WI38 (cell line): ENCODE measurements around the gene CD248.

ENCODE experiments used
- H3K4me3 ChIP-seq: 2 replicates; pipeline ENCODE4 v1.5.1; 2011; ENCODE audit warnings: low read depth, mild to moderate bottlenecking, control low read depth, low read length
- TF ChIP-seq, protein P1 (sequence below): IDR thresholded peaks from 2 replicates; pipeline ENCODE4 v1.5.1; 2012; ENCODE audit warnings: low read depth, mild to moderate bottlenecking, control low read depth, low read length

The CD248 gene

DNA sequence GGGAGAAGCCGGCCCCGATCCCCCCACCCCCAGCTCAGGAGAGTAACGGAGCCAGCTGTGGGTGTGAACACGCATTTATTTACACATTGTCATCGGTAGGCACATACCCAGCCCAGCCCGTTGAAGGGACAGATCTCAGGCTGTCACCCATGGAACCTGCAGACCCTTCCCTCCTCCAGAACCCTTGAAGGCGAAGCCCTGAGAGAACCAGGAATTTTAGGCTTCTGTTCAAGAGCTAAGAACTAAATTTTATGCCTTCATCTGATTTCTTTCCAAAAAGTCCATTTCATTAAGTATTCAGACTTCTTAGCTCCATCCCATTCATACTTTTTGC is 28.4 kb upstream of the CD248 start:
- peak overlapping the region; percentile 97 for H3K4me3 ChIP-seq
- TF ChIP-seq, protein P1, sequence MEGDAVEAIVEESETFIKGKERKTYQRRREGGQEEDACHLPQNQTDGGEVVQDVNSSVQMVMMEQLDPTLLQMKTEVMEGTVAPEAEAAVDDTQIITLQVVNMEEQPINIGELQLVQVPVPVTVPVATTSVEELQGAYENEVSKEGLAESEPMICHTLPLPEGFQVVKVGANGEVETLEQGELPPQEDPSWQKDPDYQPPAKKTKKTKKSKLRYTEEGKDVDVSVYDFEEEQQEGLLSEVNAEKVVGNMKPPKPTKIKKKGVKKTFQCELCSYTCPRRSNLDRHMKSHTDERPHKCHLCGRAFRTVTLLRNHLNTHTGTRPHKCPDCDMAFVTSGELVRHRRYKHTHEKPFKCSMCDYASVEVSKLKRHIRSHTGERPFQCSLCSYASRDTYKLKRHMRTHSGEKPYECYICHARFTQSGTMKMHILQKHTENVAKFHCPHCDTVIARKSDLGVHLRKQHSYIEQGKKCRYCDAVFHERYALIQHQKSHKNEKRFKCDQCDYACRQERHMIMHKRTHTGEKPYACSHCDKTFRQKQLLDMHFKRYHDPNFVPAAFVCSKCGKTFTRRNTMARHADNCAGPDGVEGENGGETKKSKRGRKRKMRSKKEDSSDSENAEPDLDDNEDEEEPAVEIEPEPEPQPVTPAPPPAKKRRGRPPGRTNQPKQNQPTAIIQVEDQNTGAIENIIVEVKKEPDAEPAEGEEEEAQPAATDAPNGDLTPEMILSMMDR: no peak

DNA sequence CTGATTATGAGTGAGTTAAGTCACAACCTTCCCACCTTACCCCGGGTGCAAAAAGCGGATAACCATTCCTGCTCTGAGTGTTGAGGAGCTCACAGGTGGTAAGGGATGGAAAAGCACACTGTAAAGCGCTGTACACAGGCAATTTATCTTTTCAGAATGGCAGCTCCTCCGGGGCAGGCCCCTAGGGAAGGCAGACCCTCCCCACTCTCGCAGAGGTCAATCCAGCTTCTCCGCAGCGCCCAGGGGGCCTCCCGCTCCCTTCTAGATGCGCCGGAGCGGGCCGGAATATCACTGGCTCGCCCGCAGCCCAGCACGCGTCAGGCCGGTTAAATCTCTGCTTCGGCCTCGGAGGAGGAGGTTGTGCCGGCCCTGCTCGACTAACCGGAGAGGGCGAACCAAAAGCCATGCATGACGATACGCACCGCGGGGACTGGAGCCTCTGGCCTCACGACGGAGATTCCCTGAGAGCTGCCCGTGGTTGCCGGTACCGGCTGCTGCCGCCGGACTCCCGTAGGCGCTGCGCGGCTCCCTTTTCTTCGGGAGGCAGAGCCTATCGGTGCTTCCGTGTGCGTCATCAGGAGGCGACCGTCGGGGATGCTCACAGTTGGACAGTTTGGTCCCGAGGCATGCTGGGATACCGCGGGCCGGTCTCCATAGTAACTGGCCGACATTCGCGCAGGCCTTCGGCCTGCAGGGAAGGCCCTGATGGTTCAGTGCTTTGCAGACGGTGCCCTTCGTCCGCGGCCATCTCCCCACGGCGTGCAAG is 27.9 kb upstream of the CD248 start, which contains the start of gene BRMS1:
Gene BRMS1, minus strand, starts transcription at position 555 of the 766 bp plus-strand sequence. CDS start 2,870 bp downstream, outside the sequence.
- peak within 1 kb of the TSS; percentile 97 for H3K4me3 ChIP-seq
- TF ChIP-seq, protein P1: no peak

DNA sequence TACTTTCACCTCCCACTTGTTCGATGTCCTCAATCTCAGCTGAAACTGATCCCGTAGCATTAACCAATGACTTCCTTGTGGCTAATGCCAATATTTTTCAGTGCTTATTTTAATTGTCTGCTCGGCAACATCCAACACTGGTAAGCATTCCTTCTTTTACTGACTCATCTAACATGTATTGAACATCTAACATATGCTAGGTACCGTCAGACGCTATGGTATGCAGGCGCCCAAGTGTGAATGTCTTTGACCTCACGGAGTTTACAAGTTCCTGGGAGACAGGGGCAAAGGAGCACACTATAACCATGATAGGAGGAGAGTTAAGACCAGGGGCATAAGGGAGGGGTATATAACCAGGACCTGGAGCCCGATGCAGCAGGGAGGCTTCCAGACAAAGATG is 26.3 kb upstream of the CD248 start:
- peak overlapping the region; percentile 97 for H3K4me3 ChIP-seq

DNA sequence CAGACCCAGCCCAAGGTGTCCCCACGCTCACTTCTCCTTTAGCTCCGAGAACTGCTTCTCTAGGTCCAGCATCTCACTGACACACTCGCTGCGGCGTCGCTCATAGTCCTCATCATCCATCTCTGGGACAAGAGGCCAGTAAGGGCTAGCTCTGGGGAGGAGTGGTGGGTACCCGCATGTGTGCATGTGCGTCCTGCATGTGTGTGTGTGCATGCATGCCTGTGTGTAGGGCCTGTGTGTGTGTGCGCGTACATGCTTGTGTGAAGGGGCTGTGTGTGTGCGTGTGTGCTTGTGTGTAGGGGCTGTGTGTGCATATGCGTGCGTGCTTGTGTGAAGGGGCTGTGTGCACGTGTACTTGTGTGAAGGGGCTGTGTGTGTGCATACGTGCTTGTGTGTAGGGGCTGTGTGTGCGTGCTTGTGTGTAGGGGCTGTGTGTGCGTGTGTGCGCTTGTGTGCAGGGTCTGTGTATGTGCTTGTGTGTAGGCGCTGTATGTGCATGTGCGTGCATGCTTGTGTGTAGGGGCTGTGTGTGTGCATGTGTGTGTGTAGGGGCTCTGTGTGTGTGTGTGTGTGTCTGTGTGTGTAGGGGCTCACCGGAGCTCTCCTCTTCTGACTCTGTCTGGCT is 24.8 kb upstream of the CD248 start:
- TF ChIP-seq, protein P1: no peak
- H3K4me3 ChIP-seq: no peak overlapping the region

More for the DNA sequence above, 26.3 kb upstream of the CD248 start:
- TF ChIP-seq, protein P1: no peak

DNA sequence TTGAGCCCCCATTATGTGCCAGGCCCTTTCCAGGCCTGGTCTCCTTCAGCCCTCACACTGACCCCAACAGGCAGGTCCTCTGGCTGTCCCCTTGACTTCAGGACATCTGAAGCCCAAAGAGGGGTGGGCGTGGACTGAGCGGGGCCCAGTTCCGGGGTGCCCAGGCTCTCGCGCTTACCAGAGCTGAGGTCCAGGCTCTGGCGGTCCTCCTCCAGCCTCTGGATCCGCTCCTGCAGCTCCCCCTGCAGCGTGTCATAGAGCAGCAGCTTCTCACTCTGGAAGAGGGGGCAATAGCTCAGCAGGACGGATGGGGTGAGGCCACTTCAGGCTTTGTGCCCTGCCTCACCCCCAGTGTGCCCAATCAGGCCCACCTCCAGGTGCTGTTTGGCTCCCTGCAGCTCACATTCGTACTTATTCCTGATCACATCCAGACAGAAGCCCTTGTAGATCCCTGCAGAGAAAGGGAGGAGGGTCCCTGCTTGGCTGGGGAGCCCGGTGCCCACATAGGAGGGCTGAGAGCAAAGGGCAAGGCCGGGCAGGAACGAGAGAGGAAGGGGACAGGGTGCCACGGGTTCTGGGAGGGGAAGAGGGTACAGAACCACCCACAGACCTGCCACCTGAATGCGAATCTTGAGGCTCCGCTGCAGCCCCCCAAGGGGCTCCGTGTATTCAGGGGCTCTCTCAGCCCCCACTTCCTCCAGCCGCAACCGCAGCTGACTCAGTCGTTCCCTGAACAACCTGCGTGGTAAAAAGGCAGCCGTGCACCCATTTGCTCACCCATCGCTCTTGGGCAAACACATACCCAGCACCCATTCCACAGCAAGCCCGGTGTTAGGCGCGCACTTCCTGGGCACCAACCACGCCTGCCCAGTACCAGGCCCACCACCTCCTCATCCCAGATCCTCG is 24.0 kb upstream of the CD248 start:
- TF ChIP-seq, protein P1: no peak
- no peak overlapping the region for H3K4me3 ChIP-seq

DNA sequence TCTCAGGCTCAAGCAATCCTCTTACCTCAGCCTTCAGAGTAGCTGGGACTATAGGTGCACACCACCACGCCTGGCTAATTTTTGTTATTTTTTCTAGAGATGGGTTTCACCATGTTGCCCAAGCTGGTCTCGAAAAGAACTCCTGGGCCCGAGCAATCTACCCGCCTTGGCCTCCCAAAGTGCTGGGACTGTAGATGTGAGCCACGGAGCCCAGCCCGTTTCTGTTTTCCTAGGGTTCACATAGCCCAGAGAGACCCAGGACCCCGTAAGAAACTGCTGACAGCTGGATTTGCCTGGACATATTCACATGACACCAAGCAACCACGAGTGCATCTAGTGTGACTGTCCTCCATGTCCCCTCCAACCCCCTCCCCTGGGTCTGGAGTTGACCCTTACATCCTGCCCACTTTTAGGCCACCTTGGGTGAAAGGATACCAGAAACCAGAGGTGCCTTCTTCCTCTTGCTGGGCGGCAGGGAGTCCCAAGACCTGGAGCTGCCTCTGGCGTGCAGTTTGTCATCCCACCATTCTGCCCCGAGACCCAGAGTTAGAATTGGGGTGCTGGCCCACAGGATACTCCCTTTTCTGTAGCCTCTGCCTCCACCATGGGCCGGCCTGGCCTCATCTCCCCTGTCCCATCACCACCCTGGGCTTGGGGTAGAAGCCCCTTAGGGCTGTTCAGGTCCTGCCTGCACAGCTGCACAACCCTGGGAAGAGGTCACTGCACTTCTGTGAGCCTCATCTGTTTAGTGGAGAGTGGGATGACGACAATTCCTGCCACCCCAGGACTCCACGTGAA is 23.0 kb upstream of the CD248 start:
- TF ChIP-seq, protein P1: no peak
- no peak overlapping the region for H3K4me3 ChIP-seq
